HepG2 (cell line): ENCODE measurements around the gene BMPR2.

Source experiments
- ARNTL ChIP-seq: sonication (generic); formaldehyde crosslinking; IDR thresholded peaks from 2 replicates; pipeline ENCODE4 v1.4.0; 2020; ENCODE audit warnings: mild to moderate bottlenecking, missing genetic modification reagents
- CEBPB ChIP-seq: IDR thresholded peaks from 2 replicates; pipeline ENCODE4 v1.6.1; 2011; ENCODE audit warnings: low read depth, low read length, improper control_type of control experiment, borderline replicate concordance
- CTCF ChIP-seq: sonication (generic); formaldehyde crosslinking; IDR thresholded peaks from 2 replicates; pipeline ENCODE4 v1.5.0; 2020; ENCODE audit warnings: mild to moderate bottlenecking, missing genetic modification reagents, moderate library complexity
- DMTF1 ChIP-seq: sonication (generic); formaldehyde crosslinking; IDR thresholded peaks from 2 replicates; pipeline ENCODE4 v1.4.0; 2020; ENCODE audit warnings: mild to moderate bottlenecking, missing genetic modification reagents
- FOXK2 ChIP-seq: fragments of 450-650 bp; IDR thresholded peaks from 2 replicates; pipeline ENCODE4 v1.6.1; 2016
- HDAC2 ChIP-seq: sonication (generic); formaldehyde crosslinking; IDR thresholded peaks from 2 replicates; pipeline ENCODE4 v1.4.0; 2020; ENCODE audit warnings: missing genetic modification reagents
- NFE2L1 ChIP-seq: sonication (generic); formaldehyde crosslinking; IDR thresholded peaks from 2 replicates; pipeline ENCODE4 v1.4.0; 2020; ENCODE audit warnings: missing genetic modification reagents, mild to moderate bottlenecking, borderline replicate concordance
- NR2F2 ChIP-seq: IDR thresholded peaks from 2 replicates; pipeline ENCODE4 v1.6.1; 2012; ENCODE audit warnings: low read depth, inconsistent platforms, borderline replicate concordance
- RAD21 ChIP-seq: fragments of 450-650 bp; formaldehyde crosslinking; IDR thresholded peaks from 2 replicates; pipeline ENCODE4 v1.5.0; 2020; ENCODE audit warnings: mild to moderate bottlenecking
- SP5 ChIP-seq: IDR thresholded peaks from 2 replicates; pipeline ENCODE4 v1.6.1; 2016; ENCODE audit warnings: low read depth, borderline replicate concordance
- STAG1 ChIP-seq: sonication (generic); formaldehyde crosslinking; IDR thresholded peaks from 2 replicates; pipeline ENCODE4 v1.4.0; 2020; ENCODE audit warnings: missing genetic modification reagents
- ZC3H4 ChIP-seq: sonication (generic); formaldehyde crosslinking; IDR thresholded peaks from 2 replicates; pipeline ENCODE4 v1.4.0; 2020; ENCODE audit warnings: missing genetic modification reagents, borderline replicate concordance

GRCh38 chr2:202455114-202455513 lies 79.0 kb downstream of the BMPR2 start:
- no peak for TF ChIP-seq NFE2L1 (CRISPR knock-in tag)
- no peak for TF ChIP-seq DMTF1 (CRISPR knock-in tag)
- no peak for TF ChIP-seq FOXK2
- no peak for TF ChIP-seq ARNTL
- TF ChIP-seq CEBPB: no peak
- no peak for TF ChIP-seq HDAC2 (CRISPR knock-in tag)
- TF ChIP-seq ZC3H4 (CRISPR knock-in tag): no peak
- TF ChIP-seq STAG1 (CRISPR knock-in tag): no peak
- no peak for TF ChIP-seq SP5
- no peak for TF ChIP-seq NR2F2
- TF ChIP-seq CTCF (CRISPR knock-in tag): no peak
- TF ChIP-seq RAD21: no peak
